COR-L47 (cell line): ENCODE measurements around the gene RAD50.
"Not testable (repeated sequence)": the region's sequence is repeated elsewhere in the genome, so short reads cannot be mapped to it uniquely, and the experiment has no call there.

Experiments used
- DNase-seq: peaks from one replicate; lab custom pipeline; 2025; lab: John Stamatoyannopoulos, UW

RAD50 gene

DNA sequence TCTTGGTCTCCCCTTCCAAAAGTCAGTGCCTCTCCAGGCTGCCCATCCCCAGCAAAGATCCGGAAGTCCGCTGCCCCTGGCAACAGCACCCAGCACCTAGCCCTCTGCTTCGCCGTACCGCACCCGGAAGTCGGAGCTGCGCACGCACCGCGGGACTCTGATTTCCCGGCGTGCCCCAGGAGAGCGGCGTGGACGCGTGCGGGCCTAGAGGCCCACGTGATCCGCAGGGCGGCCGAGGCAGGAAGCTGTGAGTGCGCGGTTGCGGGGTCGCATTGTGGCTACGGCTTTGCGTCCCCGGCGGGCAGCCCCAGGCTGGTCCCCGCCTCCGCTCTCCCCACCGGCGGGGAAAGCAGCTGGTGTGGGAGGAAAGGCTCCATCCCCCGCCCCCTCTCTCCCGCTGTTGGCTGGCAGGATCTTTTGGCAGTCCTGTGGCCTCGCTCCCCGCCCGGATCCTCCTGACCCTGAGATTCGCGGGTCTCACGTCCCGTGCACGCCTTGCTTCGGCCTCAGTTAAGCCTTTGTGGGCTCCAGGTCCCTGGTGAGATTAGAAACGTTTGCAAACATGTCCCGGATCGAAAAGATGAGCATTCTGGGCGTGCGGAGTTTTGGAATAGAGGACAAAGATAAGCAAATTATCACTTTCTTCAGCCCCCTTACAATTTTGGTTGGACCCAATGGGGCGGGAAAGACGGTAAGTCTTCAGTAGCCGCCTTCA lies at the start of gene RAD50:
RAD50 (plus strand) TSS at position 215 of the 715 bp plus-strand sequence; CDS start at position 563, 348 bp downstream.
- peak; percentile 93 for DNase-seq

DNA sequence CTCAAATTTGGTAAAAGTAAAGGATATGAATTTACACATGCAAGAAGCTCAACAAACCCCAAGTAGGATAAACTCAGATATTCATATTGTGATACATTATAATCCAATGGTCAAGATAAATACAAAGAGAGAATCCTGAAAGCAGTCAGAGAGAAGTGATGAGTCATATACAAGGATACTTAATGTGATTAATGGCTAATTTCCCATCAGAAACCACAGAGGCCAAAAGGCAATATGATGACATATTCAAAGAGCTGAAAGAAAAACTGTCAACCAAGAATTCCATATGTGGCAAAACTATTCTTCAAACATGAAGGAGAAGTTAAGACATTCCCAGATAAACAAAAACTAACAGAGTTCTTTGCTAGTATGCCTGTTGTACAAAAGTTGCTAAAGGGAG lies 46.7 kb upstream of the RAD50 start:
- no peak for DNase-seq

DNA sequence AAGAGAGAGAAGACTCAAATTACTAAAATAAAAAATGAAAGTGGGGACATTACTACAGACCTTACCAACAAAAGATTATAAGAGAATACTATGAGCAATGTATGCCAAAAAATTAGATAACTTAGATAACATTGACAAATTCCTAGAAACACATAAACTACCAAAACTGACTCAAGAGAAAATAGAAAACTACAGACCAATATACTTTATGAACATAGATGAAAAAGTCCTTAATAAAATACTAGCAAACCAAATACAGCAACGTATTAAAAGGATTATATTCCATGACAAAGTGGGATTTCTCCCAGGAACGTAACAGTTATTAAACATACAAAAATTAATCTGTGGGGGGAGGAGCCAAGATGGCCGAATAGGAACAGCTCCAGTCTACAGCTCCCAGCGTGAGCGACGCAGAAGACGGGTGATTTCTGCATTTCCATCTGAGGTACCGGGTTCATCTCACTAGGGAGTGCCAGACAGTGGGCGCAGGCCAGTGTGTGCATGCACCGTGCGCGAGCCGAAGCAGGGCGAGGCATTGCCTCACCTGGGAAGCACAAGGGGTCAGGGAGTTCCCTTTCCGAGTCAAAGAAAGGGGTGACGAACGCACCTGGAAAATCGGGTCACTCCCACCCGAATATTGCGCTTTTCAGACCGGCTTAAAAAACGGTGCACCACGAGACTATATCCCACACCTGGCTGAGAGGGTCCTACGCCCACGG lies 43.0 kb upstream of the RAD50 start:
- DNase-seq, result not testable (repeated sequence)

DNA sequence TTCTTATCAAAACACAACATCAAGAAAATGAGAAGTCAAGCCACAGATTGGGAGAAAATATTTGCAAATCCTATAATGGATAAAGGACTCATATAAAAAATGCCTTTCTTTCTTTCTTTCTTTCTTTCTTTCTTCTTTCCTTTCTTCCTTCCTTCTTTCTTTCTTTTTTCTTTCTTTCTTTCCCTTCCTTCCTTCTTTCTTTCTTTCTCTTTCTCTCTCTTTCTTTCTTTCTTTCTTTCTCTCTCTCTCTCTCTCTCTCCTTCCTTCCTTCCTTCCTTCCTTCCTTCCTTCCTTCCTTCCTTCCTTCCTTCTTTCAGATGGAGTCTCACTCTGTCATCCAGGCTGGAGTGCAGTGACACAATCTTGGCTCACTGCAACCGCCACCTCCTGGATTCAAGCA lies 34.7 kb upstream of the RAD50 start:
- not testable (repeated sequence) for DNase-seq

DNA sequence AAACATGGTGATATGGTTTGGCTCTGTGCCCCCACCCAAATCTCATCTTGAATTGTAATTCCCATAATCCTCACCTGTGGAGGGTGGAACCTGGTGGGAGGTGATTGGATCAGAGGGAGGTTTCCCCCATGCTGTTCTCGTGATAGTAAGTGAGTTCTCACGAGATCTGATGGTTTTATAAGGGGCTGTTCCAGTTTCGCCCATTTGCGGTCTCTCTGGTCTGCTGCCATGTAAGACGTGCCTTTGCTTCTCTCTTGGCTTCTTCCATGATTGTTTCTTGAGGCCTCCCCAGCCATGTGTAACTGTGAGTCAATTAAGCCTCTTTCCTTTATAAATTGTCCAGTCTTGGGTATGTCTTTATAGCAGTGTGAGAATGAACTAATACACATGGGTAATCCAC lies 31.9 kb upstream of the RAD50 start:
- not testable (repeated sequence) for DNase-seq

DNA sequence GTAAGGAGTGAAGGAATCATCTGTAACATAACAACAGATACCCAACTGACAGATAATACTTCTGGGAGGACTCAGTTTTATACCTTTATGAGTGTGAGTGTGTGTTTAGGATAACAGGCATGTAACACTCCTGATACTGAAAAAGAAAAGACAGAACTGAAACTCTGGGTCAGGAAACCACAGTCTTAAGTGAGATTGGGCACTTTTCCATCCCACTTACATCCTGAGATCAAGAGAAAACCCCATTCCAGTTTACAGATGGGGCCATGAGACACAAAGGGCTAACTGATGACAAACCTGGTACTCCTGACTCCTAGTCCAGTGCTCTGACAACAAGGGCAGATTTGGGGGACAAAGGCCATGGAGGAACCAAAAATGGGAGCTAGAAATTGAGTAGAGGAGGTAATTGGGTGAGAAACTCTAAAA lies 31.5 kb upstream of the RAD50 start:
- no peak for DNase-seq

DNA sequence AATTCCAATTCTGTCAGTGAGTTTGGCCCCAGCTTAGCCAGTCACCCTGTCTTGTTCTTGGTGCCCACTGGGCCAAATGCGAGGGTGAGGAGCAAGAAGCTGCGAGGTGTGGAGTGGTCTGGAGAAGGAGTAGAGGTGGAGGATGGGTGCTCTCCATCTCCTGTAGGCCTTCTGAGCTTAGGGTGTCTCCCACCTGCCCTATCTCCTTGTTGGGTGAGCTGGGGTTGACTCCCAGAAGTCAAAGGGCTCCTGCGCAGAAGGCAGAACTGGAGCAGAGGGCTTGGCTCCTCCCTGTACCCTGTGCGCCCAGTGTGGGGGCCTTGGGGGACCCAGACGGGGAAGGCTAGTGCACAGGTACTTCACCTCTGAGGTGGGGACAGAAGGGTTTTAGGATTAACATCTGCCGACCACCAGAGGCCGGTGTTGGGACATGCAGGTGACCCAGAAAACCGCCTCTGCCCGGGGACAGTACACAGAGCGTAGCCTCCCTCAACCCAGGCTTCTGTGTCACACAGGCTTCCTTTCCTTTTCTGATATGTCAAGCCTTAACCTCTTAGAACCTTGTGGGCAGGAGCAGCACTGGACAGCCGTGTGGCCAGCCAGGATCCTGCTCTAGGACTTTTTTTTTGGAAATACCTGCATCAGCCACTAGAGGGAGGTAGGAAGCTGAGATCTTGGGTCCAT lies 30.3 kb upstream of the RAD50 start:
- DNase-seq, result peak; percentile 52

DNA sequence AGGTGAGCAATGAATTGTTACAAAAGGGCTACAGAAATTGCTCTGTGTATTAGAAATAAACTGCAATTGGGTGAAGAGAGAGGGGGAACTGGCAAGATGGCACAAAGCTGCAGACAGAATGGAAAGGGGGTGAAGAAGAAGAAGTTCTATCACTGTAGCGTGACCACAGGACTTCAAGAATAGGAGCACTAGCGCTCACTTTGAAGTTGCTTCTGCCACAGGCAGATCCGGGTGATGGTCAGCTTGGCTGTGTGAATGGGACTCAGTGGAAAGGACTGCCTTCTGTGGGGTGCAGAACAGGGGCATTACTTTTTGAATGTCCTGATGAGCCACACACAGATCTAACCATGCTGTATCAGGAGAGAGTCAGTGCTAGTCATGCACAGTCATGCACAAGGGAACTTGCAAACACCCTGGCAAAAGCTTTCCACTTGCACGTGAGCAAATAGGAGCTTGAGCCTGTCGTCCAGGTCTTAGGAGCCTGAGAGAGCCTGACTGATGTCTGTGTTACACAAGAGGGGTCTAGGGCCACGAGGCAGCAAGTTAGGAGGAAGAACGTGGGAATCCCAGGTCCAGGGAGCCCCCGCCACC lies 29.7 kb upstream of the RAD50 start:
- DNase-seq, result no peak

DNA sequence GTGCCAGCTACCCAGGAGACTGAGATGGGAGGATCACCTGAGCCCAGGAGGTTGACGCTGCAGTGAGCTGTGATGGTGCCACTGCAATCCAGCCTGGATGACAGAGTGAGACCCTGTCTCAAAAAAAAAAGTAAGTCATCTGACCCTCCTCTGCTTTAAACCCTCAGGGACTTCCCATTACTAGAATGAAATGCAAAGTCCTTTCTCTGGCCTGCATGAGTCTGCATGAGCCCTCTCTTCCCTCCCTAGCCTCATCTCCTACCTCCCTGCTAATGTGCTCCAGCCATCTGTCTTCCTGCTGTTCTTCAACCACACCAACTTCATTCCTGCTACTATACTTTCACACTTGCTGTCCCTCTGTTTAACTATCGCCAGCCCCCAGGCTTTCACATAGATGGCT lies 28.8 kb upstream of the RAD50 start:
- DNase-seq, result no peak

DNA sequence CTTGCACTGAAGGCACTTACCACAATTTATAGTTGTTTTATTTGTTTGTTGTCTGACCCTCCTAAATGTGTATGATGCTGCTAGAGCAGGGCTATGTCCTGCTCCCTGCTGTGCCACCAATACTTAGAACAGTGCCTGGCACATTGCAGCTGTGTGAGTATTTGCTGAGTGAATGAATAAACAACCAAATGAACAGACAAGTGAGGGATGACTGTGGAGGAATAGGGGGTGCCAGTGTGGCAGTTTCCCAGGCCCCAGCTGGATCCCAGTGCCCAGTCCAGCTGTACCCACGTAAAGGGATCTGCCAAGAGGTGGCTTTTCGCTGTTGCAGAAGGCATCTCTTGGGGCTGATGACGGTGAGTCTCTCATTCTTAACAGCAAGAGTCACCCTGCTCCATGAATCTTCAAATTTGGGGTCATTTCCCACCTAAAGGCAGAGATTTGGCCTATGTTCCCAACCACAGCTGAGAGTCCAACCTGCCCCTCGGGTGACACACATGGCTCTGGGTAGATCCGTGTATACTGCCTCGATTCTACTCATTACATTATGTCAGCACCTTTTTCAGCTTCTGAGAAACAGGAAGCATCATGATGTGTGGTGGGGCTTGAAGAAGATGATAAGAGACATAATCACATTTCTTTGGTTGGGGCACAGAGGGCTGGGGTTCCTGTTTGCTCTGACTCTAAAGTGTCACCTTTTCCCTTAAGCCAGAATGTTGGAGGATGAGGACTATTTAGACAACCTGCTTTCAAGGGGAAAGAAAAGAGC lies 27.7 kb upstream of the RAD50 start:
- DNase-seq, result no peak

DNA sequence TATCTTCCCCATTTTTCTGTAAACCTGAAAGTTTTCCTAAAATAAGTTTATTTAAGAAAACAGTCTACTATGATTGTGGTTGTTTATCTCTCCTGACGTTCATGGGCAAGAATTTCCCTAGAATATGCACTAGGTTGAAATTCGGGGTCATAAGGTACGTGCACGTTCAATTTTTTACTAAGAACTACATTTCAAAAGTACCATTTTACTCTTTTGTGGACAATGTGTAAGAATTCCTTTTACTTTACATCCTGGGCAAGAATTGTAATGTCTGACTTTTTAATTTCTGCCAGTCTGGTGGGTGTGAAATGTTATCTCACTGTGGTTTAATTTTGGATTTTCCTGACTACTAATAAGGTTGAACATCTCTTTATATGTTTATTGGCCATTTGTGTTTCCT lies 25.8 kb upstream of the RAD50 start:
- DNase-seq, result no peak

DNA sequence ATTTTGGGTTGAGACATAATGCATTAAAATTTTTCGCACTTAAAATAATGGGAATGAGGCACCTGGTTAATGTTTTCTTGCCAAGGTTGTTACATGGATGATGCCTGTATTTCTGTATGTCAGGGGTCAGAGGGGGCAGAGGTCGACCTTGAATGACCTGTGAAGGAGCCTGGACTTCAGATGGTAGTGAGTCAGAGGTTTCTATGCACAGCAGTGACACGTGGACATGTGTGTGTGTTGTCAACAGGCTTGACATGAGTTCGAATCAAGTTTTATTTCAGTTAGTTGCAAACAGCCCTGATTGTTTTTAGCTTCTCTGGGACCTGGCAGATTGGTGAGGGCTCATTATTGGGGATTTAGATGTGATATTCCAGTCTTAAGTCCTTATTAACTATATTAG lies 17.1 kb upstream of the RAD50 start:
- no peak for DNase-seq

DNA sequence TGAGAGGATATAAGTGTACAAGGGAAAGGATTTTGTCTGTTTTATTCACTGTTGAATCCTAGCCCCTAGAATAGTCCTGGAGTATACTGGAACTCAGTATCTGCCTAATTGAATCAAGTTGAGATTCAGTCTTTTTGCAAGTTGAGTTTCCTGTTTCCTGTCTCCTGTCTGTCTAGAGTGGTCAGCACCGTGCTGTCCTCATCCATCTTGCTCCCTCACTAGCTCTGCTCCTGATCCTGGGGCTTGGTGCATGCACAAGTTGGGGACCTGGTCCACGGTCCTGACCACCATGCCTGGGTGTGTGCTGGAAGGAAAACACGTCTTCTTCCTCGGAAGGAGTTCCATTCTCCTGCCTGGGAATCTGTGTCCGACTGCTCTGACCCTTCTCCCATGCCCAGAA lies 16.6 kb upstream of the RAD50 start:
- DNase-seq, result no peak

DNA sequence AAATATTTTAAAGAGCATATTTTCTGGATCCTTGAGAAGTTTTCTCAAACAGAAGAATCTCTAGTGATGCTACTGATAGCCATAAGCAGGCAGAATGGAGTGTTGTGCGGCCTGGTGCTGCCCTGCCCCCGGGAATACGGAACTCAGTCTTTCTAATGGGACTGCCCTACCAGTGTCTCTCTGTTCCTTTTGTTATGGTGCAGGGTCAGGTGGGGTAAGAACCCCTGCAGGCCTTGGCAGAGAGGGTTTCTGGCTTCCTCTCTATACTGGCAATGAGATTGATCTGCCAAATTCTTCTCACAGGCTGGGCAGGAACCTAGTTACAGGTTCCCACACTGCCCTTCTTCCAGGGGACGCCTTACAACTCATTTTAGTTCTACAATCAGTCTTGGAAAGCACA lies 16.0 kb upstream of the RAD50 start:
- DNase-seq, result no peak

DNA sequence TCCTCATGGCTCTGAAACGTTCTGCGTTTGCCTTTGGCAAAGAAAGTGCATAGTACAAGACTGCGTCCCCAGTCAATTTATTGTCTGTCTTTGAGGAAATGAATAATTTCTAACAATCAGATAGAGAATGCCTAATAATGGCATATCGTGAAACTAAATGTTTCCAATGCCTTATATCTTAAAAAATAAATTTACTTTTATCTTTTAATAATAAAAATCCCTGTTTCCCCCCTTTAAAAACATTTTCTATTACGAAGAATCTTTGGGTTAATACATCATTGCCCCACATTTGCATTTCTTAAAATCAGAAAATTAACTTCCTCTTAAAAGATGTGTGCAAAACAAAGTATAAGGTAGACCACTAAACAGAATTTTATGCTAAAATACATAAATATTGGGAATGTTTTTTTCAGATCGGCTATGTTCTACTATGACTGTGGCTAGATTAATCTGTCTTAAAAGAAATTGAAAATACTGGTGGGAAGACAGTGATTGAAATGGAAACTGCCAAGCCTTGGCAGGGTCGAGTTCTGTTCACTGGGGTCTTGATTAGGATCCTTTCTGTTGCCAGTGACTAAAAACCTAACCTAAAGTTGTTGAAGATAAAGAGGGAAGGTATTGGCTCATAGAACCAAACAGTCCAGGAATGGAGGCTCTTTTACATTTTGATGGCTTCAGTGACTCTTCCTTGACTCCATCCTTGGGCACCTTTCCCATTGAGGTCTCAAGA lies 13.1 kb upstream of the RAD50 start, which contains the start of gene IL5:
IL5 (minus strand) TSS at position 51 of the 730 bp plus-strand sequence; CDS start at position 7, 44 bp downstream.
- DNase-seq, result no peak

DNA sequence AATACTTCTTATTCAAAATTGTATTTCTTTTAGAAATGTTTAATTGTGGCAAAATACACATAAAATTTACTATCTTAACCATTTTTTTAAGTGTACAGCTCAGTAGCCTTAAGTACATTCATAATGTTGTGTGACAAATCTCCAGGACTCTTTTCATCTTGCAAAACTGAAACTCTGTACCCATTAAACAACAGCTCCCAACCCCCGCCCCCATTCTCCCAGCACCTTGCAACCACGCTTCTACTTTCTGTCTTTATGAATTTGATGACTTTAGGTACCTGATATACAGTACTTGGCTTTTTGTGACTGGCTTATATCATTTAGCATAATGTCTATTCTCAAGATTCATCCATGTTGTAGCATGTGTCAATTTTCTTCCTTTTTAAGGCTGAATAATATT lies 10.7 kb upstream of the RAD50 start:
- DNase-seq, result no peak

DNA sequence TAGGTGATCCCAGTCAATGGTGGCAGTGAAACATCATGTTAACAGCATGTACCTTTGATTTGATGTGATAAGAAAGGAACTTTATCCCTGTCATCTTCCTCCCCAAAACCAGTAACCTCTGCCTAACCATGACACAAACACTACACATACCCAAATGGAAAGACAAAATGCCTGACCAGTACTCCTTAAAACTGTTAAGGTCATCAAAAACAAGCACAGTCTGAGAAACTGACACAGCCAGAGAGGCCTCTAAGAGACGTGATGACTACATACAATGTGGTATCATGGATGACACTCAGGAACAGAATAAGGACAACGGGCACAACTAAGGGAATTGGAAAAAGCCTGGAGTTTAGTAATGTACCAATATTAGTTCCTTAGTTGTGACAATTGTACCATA lies 9.5 kb upstream of the RAD50 start:
- DNase-seq, result no peak

DNA sequence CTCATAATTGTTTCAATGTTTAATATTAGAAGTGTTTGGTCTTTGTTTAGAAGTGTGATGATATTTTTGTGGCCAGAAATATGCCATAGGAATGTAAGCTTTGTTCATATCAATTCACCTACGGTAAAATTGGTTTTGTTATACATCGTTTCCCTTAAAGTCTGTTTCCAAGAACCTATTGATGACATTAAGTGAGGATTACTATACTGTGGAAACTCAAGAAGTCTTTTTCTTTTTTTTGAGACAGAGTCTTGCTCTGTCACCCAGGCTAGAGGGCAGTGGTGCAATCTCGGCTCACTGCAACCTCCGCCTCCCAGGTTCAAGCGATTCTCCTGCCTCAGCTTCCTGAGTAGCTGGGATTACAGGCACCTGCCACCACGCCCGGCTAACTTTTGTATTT lies 7.9 kb upstream of the RAD50 start:
- DNase-seq, result not testable (repeated sequence)

DNA sequence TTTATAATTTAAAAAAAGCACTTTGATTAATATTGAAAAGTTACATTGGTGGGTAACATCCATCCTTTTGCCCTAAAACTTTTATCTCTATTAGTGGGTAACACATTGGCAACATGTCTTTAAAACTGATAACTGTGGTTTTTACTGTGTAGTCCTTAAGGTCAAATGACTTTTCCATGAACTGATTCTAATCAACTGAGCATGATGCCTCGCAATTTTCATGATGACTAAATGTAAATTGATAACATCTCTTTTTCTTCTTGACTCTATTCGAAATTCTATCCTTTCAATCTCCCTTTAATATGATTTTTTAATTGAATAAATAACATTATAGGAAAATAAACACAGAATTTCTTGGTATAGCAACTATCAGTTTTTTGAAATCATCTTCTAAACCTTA lies 7.2 kb upstream of the RAD50 start:
- no peak for DNase-seq

DNA sequence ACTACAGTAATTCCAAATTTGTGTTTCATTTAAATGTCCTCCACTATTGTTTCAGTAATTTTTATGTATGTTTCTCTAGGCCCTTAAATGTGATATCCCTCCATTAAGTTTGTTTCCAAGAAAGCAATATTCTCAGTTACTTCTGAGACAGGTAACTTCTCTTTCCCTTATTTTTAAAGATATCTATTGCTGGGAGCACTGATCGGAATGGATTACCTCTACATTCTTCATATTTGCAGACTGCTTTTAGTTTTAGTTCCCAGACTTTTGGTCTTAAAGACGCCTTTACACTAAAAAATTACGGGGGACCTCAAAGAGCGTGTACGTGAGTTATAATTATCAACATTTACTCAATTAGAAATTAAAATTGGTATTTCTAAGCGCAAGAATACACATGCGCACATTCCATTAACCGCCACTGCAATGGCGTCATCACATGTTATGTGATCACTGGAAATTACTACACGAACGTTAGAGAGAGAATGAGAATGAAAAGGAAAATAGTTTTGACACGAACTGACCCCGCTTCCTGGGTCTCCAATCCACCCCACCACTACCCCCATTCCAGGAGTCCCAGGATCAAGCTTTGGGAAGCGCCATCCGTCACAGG lies 519 bp upstream of the RAD50 start:
- no peak for DNase-seq
